Measurements from ENCODE around the gene AFAP1L2. TPM values are rescaled to one million over a fixed set of nuclear protein-coding genes. Genes with fewer than 3 reads are reported as not detected.

AFAP1L2 gene
- total RNA-seq, 4 donors from 2014 or later = 6.5 to 35.5 (median 12.9) TPM

- no peak for DNase-seq
- H3K36me3 ChIP-seq = no peaks in the 10 kb centered on the region
- no peaks in the 10 kb centered on the region for H3K9me3 ChIP-seq
- H3K4me3 ChIP-seq = no peak overlapping the region
- TF ChIP-seq POLR2A (IDR thresholded peaks at IDR 0.05) = no peak
- no peak for TF ChIP-seq CTCF (IDR thresholded peaks at IDR 0.05)
- no peaks in the 10 kb centered on the region for H3K27me3 ChIP-seq
- H3K27ac ChIP-seq = peak overlapping the region in 1 of 4 donors; percentile 2
- peaks cover 0 to 11% (median 0%) of the 10 kb centered on the region in 4 donors for H3K4me1 ChIP-seq
Measured at GRCh38 chr10:114343623-114344505, 60.4 kb downstream of the AFAP1L2 start.

- Histone ChIP-seq H3K4me3 (no peak overlapping the region), H3K4me1 (peaks cover 0 to 11% (median 0%) of the 10 kb centered on the region in 4 donors), H3K27ac (peak overlapping the region in 1 of 4 donors; percentile 2), H3K36me3 (no peaks in the 10 kb centered on the region), H3K9me3 (no peaks in the 10 kb centered on the region), H3K27me3 (no peaks in the 10 kb centered on the region)
- DNase-seq = no peak
- no peak for TF ChIP-seq CTCF (IDR thresholded peaks at IDR 0.05)
- TF ChIP-seq POLR2A (IDR thresholded peaks at IDR 0.05) = no peak
Measured at GRCh38 chr10:114342976-114343375, 61.3 kb downstream of the AFAP1L2 start.

- H3K4me1 ChIP-seq = peaks cover 0 to 11% (median 0%) of the 10 kb centered on the region in 4 donors
- DNase-seq = no peak
- H3K27ac ChIP-seq = no peak overlapping the region
- H3K36me3 ChIP-seq = no peaks in the 10 kb centered on the region
- no peak for TF ChIP-seq POLR2A (IDR thresholded peaks at IDR 0.05)
- no peak for TF ChIP-seq CTCF (IDR thresholded peaks at IDR 0.05)
- H3K4me3 ChIP-seq = no peak overlapping the region
- no peaks in the 10 kb centered on the region for H3K9me3 ChIP-seq
- H3K27me3 ChIP-seq = no peaks in the 10 kb centered on the region
Measured at GRCh38 chr10:114340816-114341215, 63.5 kb downstream of the AFAP1L2 start.

- TF ChIP-seq CTCF (IDR thresholded peaks at IDR 0.05) = no peak
- no peak for TF ChIP-seq POLR2A (IDR thresholded peaks at IDR 0.05)
- H3K36me3 ChIP-seq = no peaks in the 10 kb centered on the region
- no peak for DNase-seq
- no peaks in the 10 kb centered on the region for H3K9me3 ChIP-seq
- no peak overlapping the region for H3K27ac ChIP-seq
- H3K27me3 ChIP-seq = no peaks in the 10 kb centered on the region
- peaks cover 0 to 5% (median 0%) of the 10 kb centered on the region in 4 donors for H3K4me1 ChIP-seq
- H3K4me3 ChIP-seq = no peak overlapping the region
Measured at GRCh38 chr10:114337510-114338462, 66.5 kb downstream of the AFAP1L2 start.

- Histone ChIP-seq H3K4me3 (no peak overlapping the region), H3K36me3 (no peaks in the 10 kb centered on the region), H3K27me3 (no peaks in the 10 kb centered on the region), H3K4me1 (peaks cover 0 to 11% (median 0%) of the 10 kb centered on the region in 4 donors), H3K27ac (no peak overlapping the region), H3K9me3 (no peaks in the 10 kb centered on the region)
- TF ChIP-seq POLR2A (IDR thresholded peaks at IDR 0.05) (no peak), CTCF (IDR thresholded peaks at IDR 0.05) (no peak)
- no peak for DNase-seq
Measured at GRCh38 chr10:114336823-114337509, 67.3 kb downstream of the AFAP1L2 start.

Data from Peyer's patch (tissue), 4 donors.